Testis (tissue), 3 donors: ENCODE results near the gene OR7G2. TPM values are rescaled to one million over a fixed set of nuclear protein-coding genes. Genes with fewer than 3 reads are reported as not detected.

Experiments used
- DNase-seq: peaks from one replicate; pipeline ENCODE4 v3.0.0-alpha.2; 2019
- H3K27ac ChIP-seq, 2 donors: fragments of 200-600 bp; sonication (generic); one replicate each; pipeline ENCODE4 v1.5.1; 2019
- H3K27me3 ChIP-seq: fragments of 200-600 bp; sonication (generic); one replicate; pipeline ENCODE4 v1.5.1; 2019
- H3K36me3 ChIP-seq: fragments of 200-600 bp; sonication (generic); one replicate; pipeline ENCODE4 v1.5.1; 2017; ENCODE audit warnings: low read depth; ENCODE audit errors: missing control alignments
- H3K4me1 ChIP-seq: fragments of 200-600 bp; sonication (generic); one replicate; pipeline ENCODE4 v1.5.1; 2019
- H3K4me3 ChIP-seq, 2 donors: fragments of 200-600 bp; sonication (generic); one replicate each; pipeline ENCODE4 v1.5.1; 2017 to 2019
- H3K9me3 ChIP-seq: fragments of 200-600 bp; sonication (generic); one replicate; pipeline ENCODE4 v1.5.1; 2017
- CTCF ChIP-seq, 3 experiments: fragments of 450-650 bp in 2 of 3; fragments of 200-600 bp in 1 of 3; sonication (generic) in 1 of 3; IDR thresholded peaks; one replicate each; pipeline ENCODE4 v1.5.1; 2016 to 2019; ENCODE audit warnings: antibody characterized with exemption in 3 of 3, mild to moderate bottlenecking in 2 of 3, moderate library complexity in 1 of 3
- POLR2A ChIP-seq: fragments of 450-650 bp; IDR thresholded peaks from one replicate; pipeline ENCODE4 v1.6.1; 2017; ENCODE audit warnings: antibody characterized with exemption, mild to moderate bottlenecking, moderate library complexity
- WGBS, 2 donors: methylation state at CpG; one replicate each; pipeline ENCODE4 v1.1.5; 2018; 5-methylcytosine and 5-hydroxymethylcytosine counted together
- intact Hi-C: fragments of 100-400 bp; cut with DNase I; formaldehyde crosslinking; loops from one replicate; pipeline ENCODE4 v1.15.1; 2023; ENCODE audit warnings: low total_unique reads
- polyA plus RNA-seq: library from polyadenylated mRNA; stranded (reverse); fragments of 350-450 nt; fragmentation: Illumina TruSeq; extraction: RNeasy Lipid Tissue Mini Kit (QIAGEN cat#74804); gene quantifications from one replicate; pipeline ENCODE4 v1.2.3, GENCODE V29; 2014; ENCODE audit warnings: low read depth, low replicate concordance; ENCODE audit not compliant: insufficient read depth
- total RNA-seq, 2 donors: library from RNA; depleted of rRNA; stranded (reverse); fragments of >200 nt; gene quantifications; one replicate each; pipeline ENCODE4 v1.2.3, GENCODE V29; 2016

OR7G2 gene
- total and polyA plus RNA-seq, 3 donors from 2014 or later = not detected

- TF ChIP-seq CTCF (IDR thresholded peaks at IDR 0.05) (no peak), POLR2A (no peak)
- Histone ChIP-seq H3K27me3 (no peaks in the 10 kb centered on the region), H3K4me1 (no peaks in the 10 kb centered on the region), H3K27ac (no peak overlapping the region), H3K9me3 (no peaks in the 10 kb centered on the region), H3K36me3 (no peaks in the 10 kb centered on the region), H3K4me3 (no peak overlapping the region)
- 46 to 56% methylated on average over 5 of the region's 5 CpGs for WGBS, 2 donors
- no peak for DNase-seq
- intact Hi-C loops = no loop called here
Observed at GRCh38 chr19:9116547-9116946, 9.3 kb upstream of the OR7G2 start.

- no peaks in the 10 kb centered on the region for H3K36me3 ChIP-seq
- no peak within 1 kb of the TSS for H3K27ac ChIP-seq
- no peaks in the 10 kb centered on the region for H3K9me3 ChIP-seq
- DNase-seq = no peak
- H3K27me3 ChIP-seq = no peaks in the 10 kb centered on the region
- no peak within 1 kb of the TSS for H3K4me3 ChIP-seq
- no peaks in the 10 kb centered on the region for H3K4me1 ChIP-seq
- TF ChIP-seq POLR2A (no peak), CTCF (IDR thresholded peaks at IDR 0.05) (no peak)
- 77 to 92% methylated on average over 2 of the region's 2 CpGs for WGBS, 2 donors
- intact Hi-C loops = no loop called here
Observed at GRCh38 chr19:9115307-9115813, 8.1 kb upstream of the OR7G2 start, which contains the start of gene OR7G1. Gene OR7G1, minus strand, starts transcription at chr19:9115763. Its CDS starts 0 bp downstream, at chr19:9115763.

GRCh38 chr19:9109959-9110358 lies 2.7 kb upstream of the OR7G2 start:
- Histone ChIP-seq H3K4me3 (no peak overlapping the region), H3K4me1 (no peaks in the 10 kb centered on the region), H3K9me3 (no peaks in the 10 kb centered on the region), H3K27ac (no peak overlapping the region), H3K27me3 (no peaks in the 10 kb centered on the region), H3K36me3 (no peaks in the 10 kb centered on the region)
- DNase-seq = no peak
- 51 to 52% methylated on average over 2 of the region's 2 CpGs for WGBS, 2 donors
- intact Hi-C loops = no loop called here
- no peak for TF ChIP-seq CTCF (IDR thresholded peaks at IDR 0.05)
- TF ChIP-seq POLR2A = no peak

- Histone ChIP-seq H3K27me3 (no peaks in the 10 kb centered on the region), H3K9me3 (no peaks in the 10 kb centered on the region), H3K4me1 (no peaks in the 10 kb centered on the region), H3K4me3 (no peak within 1 kb of the TSS), H3K36me3 (no peaks in the 10 kb centered on the region), H3K27ac (no peak within 1 kb of the TSS)
- TF ChIP-seq POLR2A (no peak), CTCF (IDR thresholded peaks at IDR 0.05) (no peak)
- no peak for DNase-seq
- 48 to 53% methylated on average over 2 of the region's 2 CpGs for WGBS, 2 donors
- intact Hi-C loops = no loop called here
Observed at GRCh38 chr19:9086761-9087160, 20.5 kb downstream of the OR7G2 start, which contains the start of gene OR1M1. Gene OR1M1, plus strand, starts transcription at chr19:9087061. Its CDS starts 6,184 bp downstream, at chr19:9093245.

- TF ChIP-seq POLR2A (no peak), CTCF (IDR thresholded peaks at IDR 0.05) (no peak)
- Histone ChIP-seq H3K4me1 (no peaks in the 10 kb centered on the region), H3K9me3 (no peaks in the 10 kb centered on the region), H3K27ac (no peak overlapping the region), H3K4me3 (no peak overlapping the region), H3K36me3 (no peaks in the 10 kb centered on the region), H3K27me3 (no peaks in the 10 kb centered on the region)
- WGBS, 2 donors = 62 to 77% methylated on average over 4 of the region's 4 CpGs
- intact Hi-C loops = no loop called here
- no peak for DNase-seq
Observed at GRCh38 chr19:9078651-9079050, 28.6 kb downstream of the OR7G2 start.
